AG04449 (cell line): Measurements from ENCODE around the gene PTPRG.

Source experiments
- CTCF ChIA-PET: fragments of 350-600 bp; formaldehyde crosslinking; extraction: SDS; loops from one replicate; lab custom pipeline; 2021; ENCODE audit warnings: antibody characterized with exemption; lab: Yijun Ruan, JAX
- POLR2A ChIA-PET: fragments of 400-600, 350-600 bp; formaldehyde crosslinking; extraction: SDS; loops from one replicate; lab custom pipeline; 2020; ENCODE audit warnings: antibody characterized with exemption, inconsistent platforms; lab: Yijun Ruan, JAX
- DNase-seq: peaks from one replicate; pipeline ENCODE4 v3.0.0-alpha.2; 2010; ENCODE audit warnings: low read depth, low spot score
- H3K4me3 ChIP-seq: 2 replicates; pipeline ENCODE4 v1.5.1; 2011; ENCODE audit warnings: low read depth, mild to moderate bottlenecking, control low read depth, low read length
- CTCF ChIP-seq: IDR thresholded peaks from one replicate; pipeline ENCODE4 v1.5.1; 2011; ENCODE audit warnings: mild to moderate bottlenecking, moderate library complexity, low read length, control low read depth, inconsistent platforms; ENCODE audit not compliant: insufficient read depth; ENCODE audit errors: missing control alignments

Gene PTPRG

GRCh38 chr3:62316525-62316924 is 755.2 kb downstream of the PTPRG start:
- no peak overlapping the region for H3K4me3 ChIP-seq
- CTCF ChIA-PET, result interaction anchor here (0.8 to 2.3 kb wide), 2 partner anchors 15 to 115 kb away, joined by 3 to 8 read pairs; no protein-coding TSS in a partner anchor
- no peak for TF ChIP-seq CTCF
- POLR2A ChIA-PET, result no interaction called here
- no peak for DNase-seq

GRCh38 chr3:62318365-62318751 is 757.0 kb downstream of the PTPRG start:
- CTCF ChIA-PET, result interaction anchor here (1.0 to 1.6 kb wide), 4 partner anchors 13 to 242 kb away, joined by 3 to 6 read pairs (median 4); no protein-coding TSS in a partner anchor
- DNase-seq, result no peak
- TF ChIP-seq CTCF, result no peak
- peak overlapping the region; percentile 76 for H3K4me3 ChIP-seq
- POLR2A ChIA-PET, result no interaction called here

GRCh38 chr3:62318752-62319569 is 757.6 kb downstream of the PTPRG start:
- H3K4me3 ChIP-seq, result peak overlapping the region; percentile 76
- POLR2A ChIA-PET, result no interaction called here
- CTCF ChIA-PET, result interaction anchor here (1.0 to 1.6 kb wide), 4 partner anchors 13 to 241 kb away, joined by 3 to 6 read pairs (median 4); no protein-coding TSS in a partner anchor
- no peak for TF ChIP-seq CTCF
- peak; percentile 16 for DNase-seq

GRCh38 chr3:62319570-62320243 is 758.3 kb downstream of the PTPRG start:
- H3K4me3 ChIP-seq, result peak overlapping the region; percentile 76
- TF ChIP-seq CTCF, result no peak
- no peak for DNase-seq
- CTCF ChIA-PET, result no interaction called here
- POLR2A ChIA-PET, result no interaction called here

GRCh38 chr3:62323241-62323640 is 761.9 kb downstream of the PTPRG start:
- no peak for DNase-seq
- H3K4me3 ChIP-seq, result no peak overlapping the region
- ChIA-PET POLR2A (no interaction called here), CTCF (interaction anchor here (1.0 to 1.8 kb wide), 3 partner anchors 8 to 237 kb away, joined by 3 to 6 read pairs (median 4); no protein-coding TSS in a partner anchor)
- TF ChIP-seq CTCF, result no peak

- no peak for DNase-seq
- ChIA-PET POLR2A (no interaction called here), CTCF (interaction anchor here (1.4 kb wide), 1 partner anchor 10 kb away, joined by 4 read pairs; no protein-coding TSS in a partner anchor)
- TF ChIP-seq CTCF, result no peak
- H3K4me3 ChIP-seq, result no peak overlapping the region
Measured at GRCh38 chr3:62325896-62326295, 764.5 kb downstream of the PTPRG start.
